Panc1 (cell line): Measurements from ENCODE around the gene OR13F1. TPM values are rescaled to one million over a fixed set of nuclear protein-coding genes. Genes with fewer than 3 reads are reported as not detected.

Source experiments
- ATAC-seq: fragments of 200-7000 bp; cut with Tn5 transposase; 2 replicates; pipeline ENCODE4 v1.9.1; 2020; ENCODE audit warnings: mild to moderate bottlenecking, moderate library complexity
- BruUV-seq: library from RNA; stranded (reverse); fragments of 400-500 nt; replicated peaks from 2 replicates; lab custom pipeline; 2021; lab: Mats Ljungman, UMichigan
- CTCF ChIA-PET: fragments of 300-600 bp; sonication (Branson Sonifier 250); formaldehyde crosslinking; loops from one replicate; lab custom pipeline; 2022; ENCODE audit warnings: antibody characterized with exemption; lab: Charles Lee
- POLR2A ChIA-PET: fragments of 300-600 bp; sonication (Branson Sonifier 250); formaldehyde crosslinking; loops from one replicate; lab custom pipeline; 2022; ENCODE audit warnings: antibody characterized with exemption; lab: Charles Lee
- DNase-seq: peaks from one replicate; pipeline ENCODE4 v3.0.0-alpha.2; 2010; ENCODE audit warnings: low read depth, low spot score
- H3K27ac ChIP-seq: 2 replicates; pipeline ENCODE4 v1.5.1; 2011; ENCODE audit warnings: mild to moderate bottlenecking, low read length, inconsistent platforms
- H3K27me3 ChIP-seq: fragments of 200-500 bp; sonication (Bioruptor generic); 2 replicates; pipeline ENCODE4 v1.6.0; 2014; ENCODE audit warnings: low read length, inconsistent platforms; ENCODE audit not compliant: control insufficient read depth, insufficient read depth
- H3K36me3 ChIP-seq: fragments of 200-500 bp; sonication (Bioruptor generic); 2 replicates; pipeline ENCODE4 v1.5.1; 2014; ENCODE audit warnings: inconsistent platforms, mild to moderate bottlenecking, low read length, moderate library complexity; ENCODE audit not compliant: control insufficient read depth, insufficient read depth
- H3K4me1 ChIP-seq: 2 replicates; pipeline ENCODE4 v1.5.1; 2011; ENCODE audit warnings: inconsistent platforms, mild to moderate bottlenecking, low read length, moderate library complexity; ENCODE audit not compliant: control insufficient read depth, insufficient read depth
- H3K4me3 ChIP-seq, 2 experiments: 2 replicates each; pipeline ENCODE4 v1.5.1; 2011 to 2012; ENCODE audit warnings: low read depth in 2 of 2, low read length in 2 of 2, mild to moderate bottlenecking in 2 of 2, inconsistent platforms in 1 of 2, moderate library complexity in 1 of 2
- H3K9me3 ChIP-seq: fragments of 200-500 bp; sonication (Bioruptor generic); 2 replicates; pipeline ENCODE4 v1.5.1; 2014; ENCODE audit warnings: low read depth, mild to moderate bottlenecking, inconsistent platforms, low read length, moderate library complexity; ENCODE audit not compliant: control insufficient read depth, insufficient read depth
- CTCF ChIP-seq: fragments of 450-650 bp; IDR thresholded peaks from 2 replicates; pipeline ENCODE4 v1.5.1; 2017; ENCODE audit warnings: mild to moderate bottlenecking
- POLR2AphosphoS5 ChIP-seq: IDR thresholded peaks from 2 replicates; pipeline ENCODE4 v1.6.1; 2012; ENCODE audit warnings: mild to moderate bottlenecking, low read depth, low read length, moderate library complexity
- SIN3A ChIP-seq: IDR thresholded peaks from 2 replicates; pipeline ENCODE4 v1.6.1; 2012; ENCODE audit warnings: low read depth, mild to moderate bottlenecking, low read length, moderate library complexity, borderline replicate concordance; ENCODE audit not compliant: insufficient read depth
- TCF7L2 ChIP-seq: IDR thresholded peaks from 2 replicates; pipeline ENCODE4 v1.6.1; 2011; ENCODE audit warnings: mild to moderate bottlenecking, low read depth, low read length, inconsistent platforms
- in situ Hi-C: cut with HindIII; loops from 2 replicates; pipeline ENCODE4 v1.10.0; 2016; ENCODE audit warnings: low sequenced_read_pairs, low pct_unique_long_range_greater_than_20kb
- intact Hi-C: fragments of 100-400 bp; cut with micrococcal nuclease; formaldehyde crosslinking; loops from one replicate; pipeline ENCODE4 v1.10.0; 2022; ENCODE audit not compliant: unreplicated experiment
- total RNA-seq: library from RNA; stranded (reverse); gene quantifications from one replicate; pipeline ENCODE4 v1.2.1, GENCODE V29; 2021; ENCODE audit not compliant: unreplicated experiment
- TF ChIP-seq, protein P1 (sequence below), 2 experiments: IDR thresholded peaks; 2 replicates each; pipeline ENCODE4 v1.6.1; 2011 to 2012; ENCODE audit warnings: low read depth in 2 of 2, control low read depth in 1 of 2, low read length in 1 of 2, mild to moderate bottlenecking in 1 of 2, moderate library complexity in 1 of 2; ENCODE audit not compliant: insufficient read depth in 1 of 2

Gene OR13F1
- total RNA-seq, 1 experiment from 2014 or later: not detected

GRCh38 chr9:104539275-104539674, 35.2 kb downstream of the OR13F1 start:
- Histone ChIP-seq H3K27me3 (no peaks in the 10 kb centered on the region), H3K4me1 (no peaks in the 10 kb centered on the region), H3K9me3 (no peaks in the 10 kb centered on the region), H3K4me3 (no peak overlapping the region), H3K27ac (no peak overlapping the region), H3K36me3 (no peaks in the 10 kb centered on the region)
- in situ Hi-C loops: no loop called here
- ATAC-seq: no peak
- ChIA-PET POLR2A (no interaction called here), CTCF (no interaction called here)
- TF ChIP-seq SIN3A: no peak
- TF ChIP-seq TCF7L2: no peak
- no peak for TF ChIP-seq POLR2AphosphoS5
- no peak for TF ChIP-seq CTCF
- TF ChIP-seq, protein P1, sequence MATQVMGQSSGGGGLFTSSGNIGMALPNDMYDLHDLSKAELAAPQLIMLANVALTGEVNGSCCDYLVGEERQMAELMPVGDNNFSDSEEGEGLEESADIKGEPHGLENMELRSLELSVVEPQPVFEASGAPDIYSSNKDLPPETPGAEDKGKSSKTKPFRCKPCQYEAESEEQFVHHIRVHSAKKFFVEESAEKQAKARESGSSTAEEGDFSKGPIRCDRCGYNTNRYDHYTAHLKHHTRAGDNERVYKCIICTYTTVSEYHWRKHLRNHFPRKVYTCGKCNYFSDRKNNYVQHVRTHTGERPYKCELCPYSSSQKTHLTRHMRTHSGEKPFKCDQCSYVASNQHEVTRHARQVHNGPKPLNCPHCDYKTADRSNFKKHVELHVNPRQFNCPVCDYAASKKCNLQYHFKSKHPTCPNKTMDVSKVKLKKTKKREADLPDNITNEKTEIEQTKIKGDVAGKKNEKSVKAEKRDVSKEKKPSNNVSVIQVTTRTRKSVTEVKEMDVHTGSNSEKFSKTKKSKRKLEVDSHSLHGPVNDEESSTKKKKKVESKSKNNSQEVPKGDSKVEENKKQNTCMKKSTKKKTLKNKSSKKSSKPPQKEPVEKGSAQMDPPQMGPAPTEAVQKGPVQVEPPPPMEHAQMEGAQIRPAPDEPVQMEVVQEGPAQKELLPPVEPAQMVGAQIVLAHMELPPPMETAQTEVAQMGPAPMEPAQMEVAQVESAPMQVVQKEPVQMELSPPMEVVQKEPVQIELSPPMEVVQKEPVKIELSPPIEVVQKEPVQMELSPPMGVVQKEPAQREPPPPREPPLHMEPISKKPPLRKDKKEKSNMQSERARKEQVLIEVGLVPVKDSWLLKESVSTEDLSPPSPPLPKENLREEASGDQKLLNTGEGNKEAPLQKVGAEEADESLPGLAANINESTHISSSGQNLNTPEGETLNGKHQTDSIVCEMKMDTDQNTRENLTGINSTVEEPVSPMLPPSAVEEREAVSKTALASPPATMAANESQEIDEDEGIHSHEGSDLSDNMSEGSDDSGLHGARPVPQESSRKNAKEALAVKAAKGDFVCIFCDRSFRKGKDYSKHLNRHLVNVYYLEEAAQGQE (IDR thresholded peaks at IDR 0.05; ENCODE audit: insufficient read depth in 1 of 2, low read depth in 2 of 2, low read length in 1 of 2): no peak
- no TSS peak for BruUV-seq
- no peak for DNase-seq
- intact Hi-C loops: no loop called here

DNA sequence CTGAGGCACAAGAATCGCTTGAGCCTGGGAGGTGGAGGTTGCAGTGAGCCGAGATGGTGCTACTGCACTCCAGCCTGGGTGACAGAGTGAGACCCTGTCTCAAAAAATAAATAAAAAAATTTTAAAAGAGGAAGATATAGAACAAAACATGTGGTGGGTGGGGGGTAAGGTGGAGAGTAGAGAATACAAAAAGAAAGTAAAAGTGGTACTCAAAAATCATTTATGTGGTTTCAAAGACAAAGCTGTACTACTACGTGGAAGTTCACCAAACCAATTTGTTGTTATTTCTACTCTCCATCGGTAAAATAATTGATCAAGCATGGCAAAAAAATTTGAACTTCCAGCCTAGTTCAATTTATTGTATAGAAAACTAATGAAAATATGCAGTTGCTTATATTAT, 40.6 kb downstream of the OR13F1 start:
- Histone ChIP-seq H3K36me3 (no peaks in the 10 kb centered on the region), H3K27ac (no peak overlapping the region), H3K9me3 (no peaks in the 10 kb centered on the region), H3K4me1 (no peaks in the 10 kb centered on the region), H3K4me3 (no peak overlapping the region), H3K27me3 (no peaks in the 10 kb centered on the region)
- TF ChIP-seq, protein P1 (IDR thresholded peaks at IDR 0.05; ENCODE audit: insufficient read depth in 1 of 2, low read depth in 2 of 2, low read length in 1 of 2): no peak
- TF ChIP-seq CTCF (no peak), POLR2AphosphoS5 (no peak), SIN3A (no peak), TCF7L2 (no peak)
- intact Hi-C loops: no loop called here
- in situ Hi-C loops: no loop called here
- ATAC-seq (no peak), DNase-seq (no peak)
- ChIA-PET CTCF (no interaction called here), POLR2A (no interaction called here)
- no TSS peak for BruUV-seq
